Stomach smooth muscle (tissue), 2 donors: Measurements from ENCODE around the gene SDK2.

ENCODE experiments used
- H3K27ac ChIP-seq: one replicate; pipeline ENCODE4 v1.7.0; 2013; ENCODE audit warnings: mild to moderate bottlenecking, low read length, inconsistent platforms
- H3K27me3 ChIP-seq, 2 donors: one replicate each; pipeline ENCODE4 v1.7.0; 2013; ENCODE audit warnings: low read length in 2 of 2; ENCODE audit not compliant: insufficient read depth in 2 of 2, control insufficient read depth in 1 of 2
- H3K36me3 ChIP-seq, 2 donors: one replicate each; pipeline ENCODE4 v1.7.0; 2013; ENCODE audit warnings: low read length in 2 of 2; ENCODE audit not compliant: control insufficient read depth in 2 of 2, insufficient read depth in 2 of 2
- H3K4me1 ChIP-seq: one replicate; pipeline ENCODE4 v1.7.0; 2013; ENCODE audit warnings: low read length; ENCODE audit not compliant: control insufficient read depth, insufficient read depth
- H3K4me3 ChIP-seq, 2 donors: one replicate each; pipeline ENCODE4 v1.7.0; 2013; ENCODE audit warnings: low read length in 2 of 2
- H3K9ac ChIP-seq, 2 donors: one replicate each; pipeline ENCODE4 v1.7.0; 2013; ENCODE audit warnings: low read length in 2 of 2, mild to moderate bottlenecking in 1 of 2
- H3K9me3 ChIP-seq, 2 donors: one replicate each; pipeline ENCODE4 v1.7.0; 2013; ENCODE audit warnings: low read length in 2 of 2; ENCODE audit not compliant: control insufficient read depth in 2 of 2
- donor health status: healthy.
- donor health status: Pancreatic carcinoma.

SDK2 gene

GRCh38 chr17:73393381-73393780, 250.9 kb downstream of the SDK2 start:
- H3K9ac ChIP-seq: no peak overlapping the region
- H3K36me3 ChIP-seq: no peaks in the 10 kb centered on the region
- H3K27me3 ChIP-seq: no peaks in the 10 kb centered on the region

GRCh38 chr17:73391331-73392265, 252.6 kb downstream of the SDK2 start:
- Histone ChIP-seq H3K27me3 (no peaks in the 10 kb centered on the region), H3K36me3 (no peaks in the 10 kb centered on the region), H3K27ac (no peak overlapping the region), H3K4me1 (no peaks in the 10 kb centered on the region), H3K4me3 (no peak overlapping the region), H3K9me3 (no peaks in the 10 kb centered on the region), H3K9ac (no peak overlapping the region)

More at GRCh38 chr17:73393381-73393780, 250.9 kb downstream of the SDK2 start:
- no peak overlapping the region for H3K4me3 ChIP-seq
- no peaks in the 10 kb centered on the region for H3K4me1 ChIP-seq
- H3K9me3 ChIP-seq: no peaks in the 10 kb centered on the region
- no peak overlapping the region for H3K27ac ChIP-seq

GRCh38 chr17:73390851-73391250, 253.4 kb downstream of the SDK2 start:
- H3K9ac ChIP-seq: no peak overlapping the region
- no peaks in the 10 kb centered on the region for H3K36me3 ChIP-seq
- no peaks in the 10 kb centered on the region for H3K27me3 ChIP-seq
- no peaks in the 10 kb centered on the region for H3K9me3 ChIP-seq
- no peak overlapping the region for H3K27ac ChIP-seq
- no peaks in the 10 kb centered on the region for H3K4me1 ChIP-seq
- H3K4me3 ChIP-seq: no peak overlapping the region

- H3K27ac ChIP-seq: no peak overlapping the region
- H3K4me1 ChIP-seq: no peaks in the 10 kb centered on the region
- no peak overlapping the region for H3K4me3 ChIP-seq
- H3K9me3 ChIP-seq: no peaks in the 10 kb centered on the region
- H3K9ac ChIP-seq: no peak overlapping the region
- H3K36me3 ChIP-seq: no peaks in the 10 kb centered on the region
- no peaks in the 10 kb centered on the region for H3K27me3 ChIP-seq
Measured at GRCh38 chr17:73390221-73390620, 254.0 kb downstream of the SDK2 start.

- H3K4me1 ChIP-seq: no peaks in the 10 kb centered on the region
- H3K27me3 ChIP-seq: no peaks in the 10 kb centered on the region
- H3K9ac ChIP-seq: no peak overlapping the region
- H3K9me3 ChIP-seq: no peaks in the 10 kb centered on the region
- H3K36me3 ChIP-seq: no peaks in the 10 kb centered on the region
- no peak overlapping the region for H3K4me3 ChIP-seq
- H3K27ac ChIP-seq: no peak overlapping the region
Measured at GRCh38 chr17:73389411-73389810, 254.8 kb downstream of the SDK2 start.

GRCh38 chr17:73388578-73388905, 255.7 kb downstream of the SDK2 start:
- H3K36me3 ChIP-seq: no peaks in the 10 kb centered on the region
- H3K9ac ChIP-seq: no peak overlapping the region
- H3K27me3 ChIP-seq: no peaks in the 10 kb centered on the region
- no peak overlapping the region for H3K4me3 ChIP-seq
- no peaks in the 10 kb centered on the region for H3K4me1 ChIP-seq
- no peak overlapping the region for H3K27ac ChIP-seq
- H3K9me3 ChIP-seq: no peaks in the 10 kb centered on the region

- Histone ChIP-seq H3K27me3 (no peaks in the 10 kb centered on the region), H3K4me3 (no peak overlapping the region), H3K9ac (no peak overlapping the region), H3K27ac (no peak overlapping the region), H3K9me3 (no peaks in the 10 kb centered on the region), H3K4me1 (peaks cover 2% of the 10 kb centered on the region), H3K36me3 (no peaks in the 10 kb centered on the region)
Measured at GRCh38 chr17:73387746-73388577, 256.3 kb downstream of the SDK2 start.

- Histone ChIP-seq H3K27ac (no peak overlapping the region), H3K4me1 (peaks cover 2% of the 10 kb centered on the region), H3K4me3 (no peak overlapping the region), H3K9me3 (no peaks in the 10 kb centered on the region), H3K9ac (no peak overlapping the region), H3K27me3 (no peaks in the 10 kb centered on the region), H3K36me3 (no peaks in the 10 kb centered on the region)
Measured at GRCh38 chr17:73386561-73386960, 257.7 kb downstream of the SDK2 start.

GRCh38 chr17:73384926-73385325, 259.3 kb downstream of the SDK2 start:
- Histone ChIP-seq H3K27ac (no peak overlapping the region), H3K27me3 (no peaks in the 10 kb centered on the region), H3K4me3 (no peak overlapping the region), H3K9me3 (no peaks in the 10 kb centered on the region), H3K36me3 (no peaks in the 10 kb centered on the region), H3K4me1 (peaks cover 2% of the 10 kb centered on the region), H3K9ac (no peak overlapping the region)

- Histone ChIP-seq H3K27me3 (no peaks in the 10 kb centered on the region), H3K27ac (no peak overlapping the region), H3K9ac (no peak overlapping the region), H3K4me3 (no peak overlapping the region), H3K4me1 (peaks cover 2% of the 10 kb centered on the region), H3K36me3 (no peaks in the 10 kb centered on the region), H3K9me3 (no peaks in the 10 kb centered on the region)
Measured at GRCh38 chr17:73380439-73381106, 263.7 kb downstream of the SDK2 start.
